Erythroblast (primary cell): Measurements from ENCODE around the gene MFF.

Experiments
- GATA1 ChIP-seq: IDR thresholded peaks from 2 replicates; pipeline ENCODE4 v1.6.1; 2011; ENCODE audit warnings: low read depth, mild to moderate bottlenecking, control low read depth, low read length, moderate library complexity
- POLR2A ChIP-seq: IDR thresholded peaks from 2 replicates; pipeline ENCODE4 v1.6.1; 2011; ENCODE audit warnings: mild to moderate bottlenecking, low read length

GRCh38 chr2:227301523-227301922 lies 23.5 kb upstream of the MFF start:
- TF ChIP-seq POLR2A, result no peak
- TF ChIP-seq GATA1, result no peak
